Uterine smooth muscle cell (primary cell): ENCODE data around the gene SUZ12. TPM values are rescaled to one million over a fixed set of nuclear protein-coding genes. Genes with fewer than 3 reads are reported as not detected.

Experiments
- total RNA-seq: library from RNA; depleted of rRNA; stranded (reverse); fragments of >200 nt; gene quantifications from 2 replicates; pipeline ENCODE4 v1.2.3, GENCODE V29; 2014

Gene SUZ12
- total RNA-seq = 26.5 and 34.9 TPM in 2 replicates

DNA sequence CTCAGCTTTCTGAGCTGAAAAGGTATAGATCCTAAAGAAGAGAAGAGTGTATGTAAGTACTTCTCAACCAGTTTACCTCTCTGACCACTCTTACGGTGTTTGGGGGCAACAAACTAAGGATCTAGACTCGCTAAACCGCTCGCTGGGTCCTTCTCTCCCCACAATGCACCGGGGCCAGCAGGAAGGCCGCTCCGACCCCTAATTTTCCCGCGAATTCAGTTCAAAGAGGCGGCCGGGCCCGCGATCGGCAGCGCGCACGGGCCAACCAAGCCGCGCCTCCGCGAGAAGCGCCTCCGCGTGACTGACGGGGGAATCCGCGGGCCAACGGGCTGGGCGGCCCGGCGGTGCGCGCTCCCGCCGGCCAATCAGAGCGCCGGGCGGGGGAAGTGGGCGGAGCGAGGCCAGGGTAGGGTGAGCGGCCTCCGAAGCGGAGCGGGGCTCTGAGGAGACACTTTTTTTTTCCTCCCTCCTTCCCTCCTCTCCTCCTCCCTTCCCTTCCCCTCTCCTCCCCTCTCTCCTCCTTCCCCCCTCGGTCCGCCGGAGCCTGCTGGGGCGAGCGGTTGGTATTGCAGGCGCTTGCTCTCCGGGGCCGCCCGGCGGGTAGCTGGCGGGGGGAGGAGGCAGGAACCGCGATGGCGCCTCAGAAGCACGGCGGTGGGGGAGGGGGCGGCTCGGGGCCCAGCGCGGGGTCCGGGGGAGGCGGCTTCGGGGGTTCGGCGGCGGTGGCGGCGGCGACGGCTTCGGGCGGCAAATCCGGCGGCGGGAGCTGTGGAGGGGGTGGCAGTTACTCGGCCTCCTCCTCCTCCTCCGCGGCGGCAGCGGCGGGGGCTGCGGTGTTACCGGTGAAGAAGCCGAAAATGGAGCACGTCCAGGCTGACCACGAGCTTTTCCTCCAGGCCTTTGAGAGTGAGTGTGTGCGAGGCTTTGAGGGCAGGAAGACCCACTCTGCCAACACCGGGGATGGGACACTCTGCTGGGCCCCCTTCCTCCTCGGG lies at the start of gene SUZ12:
Gene SUZ12, plus strand, starts transcription at position 393 of the 995 bp plus-strand sequence. Its CDS starts 240 bp downstream, at position 633.

GRCh38 chr17:32006957-32007462 lies 70.2 kb downstream of the SUZ12 start, which contains the start of gene LRRC37B:
Gene LRRC37B (plus strand): TSS chr17:32007383. CDS start chr17:32021393, 14,010 bp downstream.

Other genes starting within 250 kb of the SUZ12 start
- 102 and 141 TPM in 2 replicates for gene COPRS, start 77.8 kb upstream of the SUZ12 start, total RNA-seq
- 46.1 and 49.5 TPM in 2 replicates for gene UTP6, start 35.3 kb upstream of the SUZ12 start, total RNA-seq
- gene LRRC37B, start 70.4 kb downstream of the SUZ12 start, total RNA-seq = 12.3 and 18.5 TPM in 2 replicates
- gene RHOT1, start 205.5 kb downstream of the SUZ12 start, total RNA-seq = 45.6 and 49.4 TPM in 2 replicates